GM19035 (cell line): ENCODE data around the gene AADAC.
"Not testable (repeated sequence)": the region's sequence is repeated elsewhere in the genome, so short reads cannot be mapped to it uniquely, and the experiment has no call there.

Source experiments
- ATAC-seq: cut with Tn5 transposase; IDR thresholded peaks from one replicate; pipeline ENCODE4 v1.9.1; 2021; ENCODE audit not compliant: unreplicated experiment

AADAC gene

DNA sequence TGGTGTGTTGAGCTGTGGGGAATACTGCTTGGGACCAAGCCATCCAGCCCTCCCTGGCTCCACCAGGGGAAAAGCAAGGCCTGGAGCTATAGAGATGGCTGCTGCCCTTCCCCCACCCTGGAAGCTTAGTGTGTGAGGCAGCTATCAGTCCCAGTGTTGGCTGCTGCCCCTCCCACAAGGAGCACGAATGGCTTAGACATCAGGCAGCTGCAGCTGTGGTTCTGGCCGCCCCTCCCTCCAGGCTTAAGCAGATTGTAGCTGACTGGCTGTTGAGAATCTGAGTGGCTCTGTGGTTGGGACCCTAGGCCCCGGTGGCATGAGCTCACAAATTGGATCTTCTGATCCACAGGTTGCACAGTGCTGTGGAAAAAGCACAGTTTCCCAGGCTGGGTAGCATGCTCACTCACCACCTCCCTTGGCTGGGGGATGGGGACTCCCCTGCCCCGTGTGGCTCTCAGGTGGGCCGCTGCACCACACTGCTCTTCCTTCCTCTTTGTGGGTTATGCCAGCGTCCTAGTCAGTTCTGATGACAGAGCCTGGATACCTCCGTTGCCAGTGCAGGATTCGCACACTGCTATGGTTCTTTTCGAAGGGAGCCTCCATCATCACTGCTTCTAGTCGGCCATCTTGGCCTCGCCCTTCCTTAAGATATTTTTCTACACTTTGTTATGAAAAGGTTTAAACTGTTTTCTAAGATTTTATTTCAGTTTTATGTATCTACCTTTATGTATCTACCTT is 38.3 kb downstream of the AADAC start:
- no peak for ATAC-seq

- ATAC-seq: no peak
Measured at GRCh38 chr3:151856118-151856517, 42.2 kb downstream of the AADAC start.

DNA sequence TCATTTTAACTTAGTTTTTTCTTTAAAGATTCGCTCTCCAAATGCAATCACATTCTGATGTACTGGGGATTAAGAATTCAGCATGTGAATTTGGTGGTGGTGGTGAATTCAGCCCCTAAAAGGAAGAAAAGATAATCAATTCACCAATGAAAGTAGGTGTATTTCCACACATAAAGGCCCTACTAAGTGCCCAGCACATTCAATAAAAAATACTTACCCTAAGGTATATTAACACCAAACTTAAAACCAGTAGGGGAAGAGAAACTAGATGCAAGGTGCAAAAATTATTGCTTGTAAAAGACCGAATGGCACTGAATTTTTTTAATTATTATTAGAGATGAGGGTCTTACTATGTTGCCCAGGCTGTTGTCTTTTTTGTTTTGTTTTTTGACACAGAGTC is 42.7 kb downstream of the AADAC start:
- no peak for ATAC-seq

- no peak for ATAC-seq
Measured at GRCh38 chr3:151859233-151859673, 45.3 kb downstream of the AADAC start.

DNA sequence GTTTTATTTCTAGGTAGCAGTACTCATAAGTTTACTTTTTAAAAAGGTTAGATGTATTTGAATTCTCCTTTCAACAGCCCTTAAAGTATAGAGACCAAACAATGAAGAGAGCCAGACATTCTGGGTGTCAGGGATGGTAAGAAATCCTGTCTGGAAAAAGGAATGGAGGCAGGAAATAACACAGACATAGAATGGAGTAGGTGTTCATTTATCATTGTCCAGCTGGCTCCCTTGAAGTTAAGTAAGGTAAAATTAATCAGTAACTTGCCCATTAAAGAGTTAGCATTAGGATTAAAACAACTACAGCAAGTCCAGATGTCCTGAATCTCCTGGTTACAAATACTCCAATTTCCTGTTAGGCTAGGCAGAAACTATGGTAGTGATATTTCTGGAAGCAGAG is 46.0 kb downstream of the AADAC start:
- ATAC-seq: no peak

- ATAC-seq: no peak
Measured at GRCh38 chr3:151863611-151864010, 49.7 kb downstream of the AADAC start.

DNA sequence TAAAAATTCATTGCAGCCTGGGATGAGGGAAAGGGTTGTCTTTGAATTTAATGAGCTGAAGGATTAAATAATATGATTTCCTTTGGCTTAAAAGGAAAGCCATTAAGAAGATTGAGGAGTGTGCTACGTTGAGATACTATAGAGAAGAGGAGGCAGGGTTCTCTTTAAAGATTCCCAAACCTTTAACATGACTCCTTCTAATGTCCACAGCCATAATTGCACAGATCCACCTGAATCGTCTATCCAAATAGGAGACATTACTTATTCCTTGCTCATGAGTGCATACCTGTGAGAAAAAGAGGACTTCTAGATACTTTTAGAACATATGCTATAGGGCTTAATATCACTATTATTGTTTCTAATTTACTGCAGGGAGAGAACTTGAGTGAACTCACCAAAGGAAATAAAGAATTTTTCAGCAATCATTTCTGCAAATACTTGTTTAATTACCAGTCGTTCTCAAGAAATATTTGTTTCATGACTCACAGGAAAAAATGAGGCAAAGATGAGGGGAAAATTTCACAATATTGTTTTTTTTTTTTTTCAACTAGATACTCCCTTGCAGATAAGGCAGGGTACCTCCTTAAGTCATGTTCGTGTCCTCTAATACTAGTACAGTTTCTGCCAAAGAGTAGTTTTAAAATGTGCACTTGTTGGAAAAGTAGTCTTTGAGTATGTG is 50.6 kb downstream of the AADAC start:
- ATAC-seq: no peak

GRCh38 chr3:151866711-151867410 is 52.9 kb downstream of the AADAC start:
- no peak for ATAC-seq

DNA sequence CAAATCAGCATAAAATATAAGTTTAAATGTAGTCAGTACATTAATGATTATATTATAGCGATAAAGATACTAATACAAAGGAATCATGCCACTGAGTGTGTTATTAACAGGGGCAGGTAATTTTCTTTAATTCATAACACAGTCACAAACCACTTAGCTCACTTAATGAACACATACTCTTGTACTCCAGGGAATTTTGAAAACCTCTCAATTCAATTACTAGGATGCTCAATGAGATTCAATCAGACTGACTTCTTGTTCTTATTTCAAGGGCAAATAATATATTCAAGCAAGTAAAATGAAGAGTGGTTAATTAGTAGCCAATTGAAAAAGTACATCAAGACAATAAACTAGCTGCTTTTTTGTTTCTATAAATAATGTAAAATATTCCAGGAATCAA is 53.8 kb downstream of the AADAC start:
- ATAC-seq: no peak

DNA sequence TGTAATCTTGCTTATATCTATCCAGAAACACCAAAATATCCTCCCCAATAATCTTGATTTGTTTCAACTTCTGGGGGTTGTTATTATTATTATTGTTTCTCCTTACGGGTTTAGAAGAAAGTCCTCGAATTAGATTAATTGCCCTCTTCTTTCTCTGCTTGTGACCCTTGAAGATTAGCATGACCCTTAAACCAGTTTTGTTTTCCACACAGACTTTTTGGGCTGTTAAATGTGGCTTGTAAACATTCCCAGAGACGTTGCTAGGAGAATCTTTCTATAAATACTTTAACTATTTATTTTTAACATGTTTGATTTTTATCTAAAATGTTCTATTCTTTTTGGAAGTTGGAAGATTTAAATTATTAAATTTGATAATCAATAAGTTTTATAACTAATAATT is 55.3 kb downstream of the AADAC start:
- ATAC-seq: no peak

GRCh38 chr3:151871639-151872468 is 57.9 kb downstream of the AADAC start:
- ATAC-seq: peak; percentile 80

DNA sequence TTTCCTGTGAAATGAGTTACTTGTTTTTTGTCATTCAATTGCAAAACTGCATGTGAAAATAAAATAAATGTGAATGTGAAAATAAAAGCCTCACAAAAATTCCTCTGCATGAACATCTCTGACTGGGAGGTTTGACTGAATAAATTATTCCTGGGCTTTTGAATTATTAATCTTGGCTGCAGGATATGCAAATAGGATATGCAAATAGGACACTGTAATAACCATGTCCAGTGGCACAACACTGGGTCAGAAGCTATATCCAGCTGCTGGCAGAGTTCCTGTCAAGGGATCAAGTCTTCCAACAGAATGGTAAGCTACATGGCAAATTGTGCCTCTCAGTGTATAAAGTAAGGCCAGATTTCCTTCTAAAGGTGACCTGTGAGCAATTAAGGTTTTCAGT is 59.5 kb downstream of the AADAC start, which contains the start of gene SUCNR1:
TSS of gene SUCNR1 (plus strand) at position 246 of the 400 bp plus-strand sequence. CDS start 6,250 bp downstream, outside the sequence.
- ATAC-seq: no peak

DNA sequence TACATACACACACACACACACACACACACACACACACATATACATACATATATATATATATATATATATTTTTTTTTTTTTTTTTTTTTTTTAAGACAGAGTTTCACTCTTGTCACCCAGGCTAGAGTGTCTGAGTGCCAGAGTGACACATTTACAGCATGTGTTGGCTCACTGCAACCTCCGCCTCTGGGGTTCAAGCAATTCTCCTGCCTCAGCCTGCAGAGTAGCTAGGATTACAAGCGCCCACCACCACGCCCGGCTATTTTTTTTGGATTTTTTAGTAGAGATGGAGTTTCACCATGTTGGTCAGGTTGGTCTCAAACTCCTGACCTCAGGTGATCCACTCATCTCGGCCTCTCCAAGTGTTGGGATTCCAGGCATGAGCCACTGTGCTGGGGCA is 60.2 kb downstream of the AADAC start:
- ATAC-seq: not testable (repeated sequence)

- peak; percentile 36 for ATAC-seq
Measured at GRCh38 chr3:151875759-151876158, 61.8 kb downstream of the AADAC start.

DNA sequence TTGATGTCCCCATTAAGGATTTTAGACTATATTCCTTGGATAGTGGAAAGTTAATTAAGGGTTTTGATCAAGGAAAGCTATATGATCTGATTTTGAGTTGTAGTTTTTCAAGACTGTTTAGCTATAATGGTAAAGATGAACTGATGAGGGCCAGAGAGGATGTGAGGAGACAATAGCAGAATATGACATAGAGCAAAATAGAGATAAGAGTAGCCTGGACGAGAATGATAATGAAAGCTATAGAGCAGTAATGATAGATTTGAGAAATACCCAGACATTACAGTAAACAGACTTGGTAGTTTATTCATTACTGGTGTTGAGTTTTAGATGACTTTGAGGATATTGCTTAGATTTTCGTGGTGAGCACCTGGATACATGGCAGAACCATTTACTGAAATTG is 63.4 kb downstream of the AADAC start:
- ATAC-seq: no peak
